GM19025 (cell line): Measurements from ENCODE around the gene KRT16.
"Not testable (repeated sequence)": the region's sequence is repeated elsewhere in the genome, so short reads cannot be mapped to it uniquely, and the experiment has no call there.

Experiments used
- ATAC-seq: cut with Tn5 transposase; IDR thresholded peaks from one replicate; pipeline ENCODE4 v1.9.1; 2021; ENCODE audit warnings: mild to moderate bottlenecking, low read depth, moderate library complexity; ENCODE audit not compliant: unreplicated experiment

KRT16 gene

GRCh38 chr17:41629316-41629715 is 16.7 kb upstream of the KRT16 start:
- ATAC-seq, result no peak

- ATAC-seq, result not testable (repeated sequence)
These were observed 16.2 kb upstream of the KRT16 start for GRCh38 chr17:41628621-41629255.

GRCh38 chr17:41628073-41628370 is 15.5 kb upstream of the KRT16 start:
- ATAC-seq, result not testable (repeated sequence)

- no peak for ATAC-seq
These were observed 14.9 kb upstream of the KRT16 start for GRCh38 chr17:41627316-41628072.

- ATAC-seq, result not testable (repeated sequence)
These were observed 14.3 kb upstream of the KRT16 start for GRCh38 chr17:41626914-41627295.

GRCh38 chr17:41626028-41626913 is 13.7 kb upstream of the KRT16 start:
- not testable (repeated sequence) for ATAC-seq

- ATAC-seq, result no peak
These were observed 13.0 kb upstream of the KRT16 start for GRCh38 chr17:41625602-41626001.

- ATAC-seq, result no peak
These were observed 11.9 kb upstream of the KRT16 start, which contains the start of gene KRT17 for GRCh38 chr17:41624208-41625101. TSS of gene KRT17 (minus strand) at chr17:41624575. CDS start at chr17:41624509, 66 bp downstream.

- ATAC-seq, result not testable (repeated sequence)
These were observed 10.8 kb upstream of the KRT16 start for GRCh38 chr17:41623184-41623861.

- ATAC-seq, result not testable (repeated sequence)
These were observed 10.0 kb upstream of the KRT16 start for GRCh38 chr17:41622340-41623183.

- ATAC-seq, result no peak
These were observed 9.3 kb upstream of the KRT16 start for GRCh38 chr17:41621916-41622315.

- not testable (repeated sequence) for ATAC-seq
These were observed 8.9 kb upstream of the KRT16 start for GRCh38 chr17:41621435-41621817.

- no peak for ATAC-seq
These were observed 8.2 kb upstream of the KRT16 start for GRCh38 chr17:41620583-41621434.

GRCh38 chr17:41619927-41620582 is 7.5 kb upstream of the KRT16 start:
- not testable (repeated sequence) for ATAC-seq

- ATAC-seq, result no peak
These were observed 6.7 kb upstream of the KRT16 start for GRCh38 chr17:41619036-41619926.

GRCh38 chr17:41618341-41619035 is 5.9 kb upstream of the KRT16 start:
- ATAC-seq, result no peak
